ENCODE data around the gene GRIP1.

Gene GRIP1

GRCh38 chr12:66678338-66679275, at the start of gene GRIP1:
TSS of gene GRIP1 (minus strand) at chr12:66679076. CDS start at chr12:66678904, 172 bp downstream.
- no peak for DNase-seq (ENCODE audit: extremely low spot score, insufficient read length, low read depth)
- no peak for FAIRE-seq

GRCh38 chr12:66726556-66726955, 47.7 kb upstream of the GRIP1 start:
- DNase-seq (ENCODE audit: extremely low spot score, insufficient read length, low read depth) (no peak), FAIRE-seq (no peak)

GRCh38 chr12:66725031-66725430, 46.2 kb upstream of the GRIP1 start:
- no peak for FAIRE-seq
- DNase-seq (ENCODE audit: extremely low spot score, insufficient read length, low read depth), result no peak

- DNase-seq (ENCODE audit: extremely low spot score, insufficient read length, low read depth) (no peak), FAIRE-seq (no peak)
Observed at GRCh38 chr12:66724616-66725015, 45.7 kb upstream of the GRIP1 start.

- DNase-seq (ENCODE audit: extremely low spot score, insufficient read length, low read depth) (no peak), FAIRE-seq (no peak)
Observed at GRCh38 chr12:66724026-66724425, 45.1 kb upstream of the GRIP1 start.

GRCh38 chr12:66719862-66720261, 41.0 kb upstream of the GRIP1 start:
- DNase-seq (ENCODE audit: extremely low spot score, insufficient read length, low read depth) (no peak), FAIRE-seq (no peak)

- DNase-seq (ENCODE audit: extremely low spot score, insufficient read length, low read depth), result no peak
- FAIRE-seq, result no peak
Observed at GRCh38 chr12:66717036-66717673, 38.3 kb upstream of the GRIP1 start.

- DNase-seq (ENCODE audit: extremely low spot score, insufficient read length, low read depth), result no peak
- FAIRE-seq, result no peak
Observed at GRCh38 chr12:66716522-66716921, 37.6 kb upstream of the GRIP1 start.

GRCh38 chr12:66714709-66715108, 35.8 kb upstream of the GRIP1 start:
- no peak for DNase-seq (ENCODE audit: extremely low spot score, insufficient read length, low read depth)
- FAIRE-seq, result no peak

GRCh38 chr12:66713984-66714383, 35.1 kb upstream of the GRIP1 start:
- DNase-seq (ENCODE audit: extremely low spot score, insufficient read length, low read depth) (no peak), FAIRE-seq (no peak)

GRCh38 chr12:66709893-66710292, 31.0 kb upstream of the GRIP1 start:
- FAIRE-seq (no peak), DNase-seq (ENCODE audit: extremely low spot score, insufficient read length, low read depth) (no peak)

GRCh38 chr12:66709457-66709773, 30.5 kb upstream of the GRIP1 start:
- DNase-seq (ENCODE audit: extremely low spot score, insufficient read length, low read depth) (no peak), FAIRE-seq (no peak)

GRCh38 chr12:66708704-66709456, 30.0 kb upstream of the GRIP1 start:
- FAIRE-seq (no peak), DNase-seq (ENCODE audit: extremely low spot score, insufficient read length, low read depth) (no peak)

GRCh38 chr12:66707002-66707697, 28.3 kb upstream of the GRIP1 start:
- DNase-seq (ENCODE audit: extremely low spot score, insufficient read length, low read depth) (no peak), FAIRE-seq (no peak)

- DNase-seq (ENCODE audit: extremely low spot score, insufficient read length, low read depth) (no peak), FAIRE-seq (no peak)
Observed at GRCh38 chr12:66699738-66700482, 21.0 kb upstream of the GRIP1 start.

- FAIRE-seq (no peak), DNase-seq (ENCODE audit: extremely low spot score, insufficient read length, low read depth) (no peak)
Observed at GRCh38 chr12:66698558-66698957, 19.7 kb upstream of the GRIP1 start.

GRCh38 chr12:66697404-66697803, 18.5 kb upstream of the GRIP1 start:
- DNase-seq (ENCODE audit: extremely low spot score, insufficient read length, low read depth), result no peak
- FAIRE-seq, result no peak

- DNase-seq (ENCODE audit: extremely low spot score, insufficient read length, low read depth), result no peak
- no peak for FAIRE-seq
Observed at GRCh38 chr12:66694666-66695613, 16.1 kb upstream of the GRIP1 start.

Measured in GM18507 (cell line).